H1 (cell line): ENCODE data around the gene NDUFS7. TPM values are rescaled to one million over a fixed set of nuclear protein-coding genes. Genes with fewer than 3 reads are reported as not detected.

Experiments used
- CHD1 ChIP-seq: IDR thresholded peaks from 2 replicates; pipeline ENCODE4 v1.6.1; 2012; ENCODE audit warnings: low read depth, low read length, improper control_type of control experiment
- EP300 ChIP-seq, 2 experiments: IDR thresholded peaks; 1 replicate in 1 of 2; 2 replicates in 1 of 2; pipeline ENCODE4 v1.6.1; 2011 to 2012; ENCODE audit warnings: low read depth in 2 of 2, low read length in 2 of 2, mild to moderate bottlenecking in 2 of 2, borderline replicate concordance in 1 of 2, inconsistent platforms in 1 of 2, moderate library complexity in 1 of 2
- FOSL1 ChIP-seq: IDR thresholded peaks from 2 replicates; pipeline ENCODE4 v1.6.1; 2011; ENCODE audit warnings: mild to moderate bottlenecking, low read depth, low read length, moderate library complexity; ENCODE audit not compliant: insufficient read depth
- HDAC2 ChIP-seq, 2 experiments: fragments of 300-600 bp in 1 of 2; sonication (generic) in 1 of 2; IDR thresholded peaks; 2 replicates each; pipeline ENCODE4 v1.6.1; 2011 to 2012; ENCODE audit warnings: low read depth in 2 of 2, low read length in 2 of 2, mild to moderate bottlenecking in 2 of 2, moderate library complexity in 2 of 2, borderline replicate concordance in 1 of 2, inconsistent platforms in 1 of 2
- NRF1 ChIP-seq: IDR thresholded peaks from 2 replicates; pipeline ENCODE4 v1.6.1; 2011; ENCODE audit warnings: mild to moderate bottlenecking, low read depth, low read length, improper control_type of control experiment
- RAD21 ChIP-seq, 2 experiments: IDR thresholded peaks in 1 of 2; conservative IDR thresholded peaks in 1 of 2; 2 replicates each; pipeline ENCODE4 v1.6.1; 2011; ENCODE audit warnings: low read depth in 2 of 2, low read length in 2 of 2, improper control_type of control experiment in 1 of 2, inconsistent platforms in 1 of 2, mild to moderate bottlenecking in 1 of 2, moderate library complexity in 1 of 2
- SAP30 ChIP-seq: fragments of 300-600 bp; sonication (generic); IDR thresholded peaks from 2 replicates; pipeline ENCODE4 v1.7.1; 2012; ENCODE audit warnings: low read length, moderate library complexity, mild to moderate bottlenecking, inconsistent platforms; ENCODE audit not compliant: insufficient read depth, insufficient replicate concordance
- SRF ChIP-seq: IDR thresholded peaks from 2 replicates; pipeline ENCODE4 v1.6.1; 2011; ENCODE audit warnings: mild to moderate bottlenecking, low read depth, low read length, moderate library complexity
- polyA plus RNA-seq, 7 experiments: library from polyadenylated mRNA; depleted of rRNA in 3 of 7; stranded (reverse) in 5 of 7; unstranded in 2 of 7; fragments of >200 nt in 5 of 7; fragments of 200-250 nt in 2 of 7; gene quantifications; 1 replicate in 5 of 7; 2 replicates in 1 of 7; 4 replicates in 1 of 7; pipeline versions ENCODE4 v1.2.1 to v1.2.3, GENCODE V29; 2011 to 2013; ENCODE audit warnings: missing spikeins in 2 of 7, mixed read lengths in 2 of 7
- total RNA-seq: library from RNA; stranded (reverse); fragmentation: NEBNext Ultra II Directional; extraction: Animal tissue kit (Norgen Biotek cat#: 25700); gene quantifications from 2 replicates; pipeline ENCODE4 v1.2.1, GENCODE V29; 2021

NDUFS7 gene
- total and polyA plus RNA-seq, 2 of the 8 experiments (the other 6 are each of a cell fraction or from before 2014, with no cell fraction given): 78.1 to 309 TPM

- no peak for TF ChIP-seq EP300 (IDR thresholded peaks at IDR 0.05; ENCODE audit: borderline replicate concordance in 1 of 2, low read depth in 2 of 2, low read length in 2 of 2)
- no peak for TF ChIP-seq FOSL1
- TF ChIP-seq SAP30: no peak
- no peak for TF ChIP-seq CHD1
- TF ChIP-seq SRF: no peak
- no peak for TF ChIP-seq RAD21 (IDR thresholded peaks at IDR 0.05 in 1 of 2, conservative IDR thresholded peaks at IDR 0.05 in 1 of 2; ENCODE audit: low read depth in 2 of 2, low read length in 2 of 2)
- TF ChIP-seq NRF1: no peak
- TF ChIP-seq HDAC2 (IDR thresholded peaks at IDR 0.05; ENCODE audit: borderline replicate concordance in 1 of 2, low read depth in 2 of 2, low read length in 2 of 2): no peak
Observed at GRCh38 chr19:1343041-1343440, 40.7 kb upstream of the NDUFS7 start (continued).
